Upper lobe of right lung (tissue), 1 donor: ENCODE results near the gene MTMR3. TPM values are rescaled to one million over a fixed set of nuclear protein-coding genes. Genes with fewer than 3 reads are reported as not detected.

Experiments used
- ATAC-seq: fragments of 200-7000 bp; cut with Tn5 transposase; one replicate; pipeline ENCODE4 v1.9.1; 2020; ENCODE audit warnings: mild to moderate bottlenecking, moderate library complexity
- DNase-seq: peaks from one replicate; pipeline ENCODE4 v3.0.0-alpha.2; 2020
- H3K27ac ChIP-seq: fragments of 200-600 bp; one replicate; pipeline ENCODE4 v1.8.0; 2022
- H3K27me3 ChIP-seq: fragments of 200-600 bp; one replicate; pipeline ENCODE4 v1.8.0; 2022; ENCODE audit warnings: mild to moderate bottlenecking
- H3K36me3 ChIP-seq: fragments of 200-600 bp; one replicate; pipeline ENCODE4 v1.8.0; 2022
- H3K4me1 ChIP-seq: fragments of 200-600 bp; one replicate; pipeline ENCODE4 v1.8.0; 2022
- H3K4me3 ChIP-seq: fragments of 200-600 bp; one replicate; pipeline ENCODE4 v1.8.0; 2022; ENCODE audit warnings: mild to moderate bottlenecking
- H3K9me3 ChIP-seq: fragments of 200-600 bp; one replicate; pipeline ENCODE4 v1.8.0; 2022
- intact Hi-C: fragments of 100-400 bp; cut with DNase I; formaldehyde crosslinking; loops from one replicate; pipeline ENCODE4 v1.11.0; 2022
- total RNA-seq: library from RNA; stranded (reverse); fragmentation: NEBNext Ultra II Directional; extraction: Animal tissue kit (Norgen Biotek cat#: 25700); gene quantifications from one replicate; pipeline ENCODE4 v1.2.1, GENCODE V29; 2021
- TF ChIP-seq, protein P1 (sequence below): fragments of 200-600 bp; IDR thresholded peaks from one replicate; pipeline ENCODE4 v1.8.0; 2022; ENCODE audit warnings: antibody characterized with exemption
- donor health status: DM: no; HTN: yes; CAD: no; lungs with severe emphysema.

MTMR3 gene
- total RNA-seq, 1 donor from 2014 or later: 50.6 TPM

GRCh38 chr22:29945435-29945834, 62.5 kb downstream of the MTMR3 start:
- DNase-seq: no peak

DNA sequence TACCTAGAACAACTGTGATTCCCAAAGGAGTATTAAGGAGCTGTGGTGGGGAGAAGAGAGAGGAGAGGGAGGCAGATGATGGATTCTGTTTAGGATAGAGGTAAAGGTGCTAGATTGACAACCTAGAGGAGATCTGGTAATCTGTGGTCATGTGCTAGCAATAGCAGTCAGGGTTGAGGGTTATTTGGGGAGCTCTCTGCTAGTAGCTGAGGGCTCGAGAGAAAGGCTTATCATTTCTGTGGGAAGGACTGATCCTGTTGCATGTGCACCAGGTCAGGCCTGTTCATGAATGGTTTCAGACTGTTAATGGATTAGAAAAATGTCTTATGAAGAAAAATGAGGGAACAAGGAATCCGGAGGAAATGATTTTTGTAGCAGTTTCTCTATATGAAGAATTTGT, 63.2 kb downstream of the MTMR3 start:
- peaks cover 20% of the 10 kb centered on the region for H3K4me1 ChIP-seq
- no peak overlapping the region for H3K4me3 ChIP-seq
- no peak for ATAC-seq
- intact Hi-C loops: no loop called here
- H3K27ac ChIP-seq: no peak overlapping the region
- no peaks in the 10 kb centered on the region for H3K27me3 ChIP-seq
- no peaks in the 10 kb centered on the region for H3K9me3 ChIP-seq
- DNase-seq: no peak
- TF ChIP-seq, protein P1, sequence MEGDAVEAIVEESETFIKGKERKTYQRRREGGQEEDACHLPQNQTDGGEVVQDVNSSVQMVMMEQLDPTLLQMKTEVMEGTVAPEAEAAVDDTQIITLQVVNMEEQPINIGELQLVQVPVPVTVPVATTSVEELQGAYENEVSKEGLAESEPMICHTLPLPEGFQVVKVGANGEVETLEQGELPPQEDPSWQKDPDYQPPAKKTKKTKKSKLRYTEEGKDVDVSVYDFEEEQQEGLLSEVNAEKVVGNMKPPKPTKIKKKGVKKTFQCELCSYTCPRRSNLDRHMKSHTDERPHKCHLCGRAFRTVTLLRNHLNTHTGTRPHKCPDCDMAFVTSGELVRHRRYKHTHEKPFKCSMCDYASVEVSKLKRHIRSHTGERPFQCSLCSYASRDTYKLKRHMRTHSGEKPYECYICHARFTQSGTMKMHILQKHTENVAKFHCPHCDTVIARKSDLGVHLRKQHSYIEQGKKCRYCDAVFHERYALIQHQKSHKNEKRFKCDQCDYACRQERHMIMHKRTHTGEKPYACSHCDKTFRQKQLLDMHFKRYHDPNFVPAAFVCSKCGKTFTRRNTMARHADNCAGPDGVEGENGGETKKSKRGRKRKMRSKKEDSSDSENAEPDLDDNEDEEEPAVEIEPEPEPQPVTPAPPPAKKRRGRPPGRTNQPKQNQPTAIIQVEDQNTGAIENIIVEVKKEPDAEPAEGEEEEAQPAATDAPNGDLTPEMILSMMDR: no peak
- no peaks in the 10 kb centered on the region for H3K36me3 ChIP-seq

More at GRCh38 chr22:29945435-29945834, 62.5 kb downstream of the MTMR3 start:
- H3K36me3 ChIP-seq: no peaks in the 10 kb centered on the region
- no peak overlapping the region for H3K27ac ChIP-seq
- ATAC-seq: no peak
- intact Hi-C loops: no loop called here
- TF ChIP-seq, protein P1: no peak
- peaks cover 20% of the 10 kb centered on the region for H3K4me1 ChIP-seq
- no peak overlapping the region for H3K4me3 ChIP-seq
- no peaks in the 10 kb centered on the region for H3K9me3 ChIP-seq
- H3K27me3 ChIP-seq: no peaks in the 10 kb centered on the region

- intact Hi-C loops: no loop called here
Measured at GRCh38 chr22:29947410-29948384, 64.7 kb downstream of the MTMR3 start.

DNA sequence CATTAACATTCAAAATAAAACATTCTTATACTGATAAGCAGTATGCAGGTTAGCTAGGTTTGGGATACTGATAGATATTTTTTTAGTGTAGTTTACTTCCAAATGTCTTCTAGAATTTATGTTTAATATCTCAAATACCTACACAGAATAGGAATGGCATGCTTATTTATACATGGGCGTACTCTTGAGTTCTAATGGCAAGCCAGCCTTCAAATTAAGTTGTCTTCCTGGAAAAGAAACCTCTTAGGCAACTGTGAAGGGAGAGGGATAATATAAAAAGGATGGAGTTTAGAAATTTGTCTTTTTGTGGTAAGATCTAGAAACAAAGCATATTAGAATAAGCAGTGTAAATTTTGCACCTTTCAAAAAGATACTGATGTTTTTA, 65.4 kb downstream of the MTMR3 start:
- intact Hi-C loops: no loop called here
- H3K4me1 ChIP-seq: peaks cover 20% of the 10 kb centered on the region

More at GRCh38 chr22:29947410-29948384, 64.7 kb downstream of the MTMR3 start:
- Histone ChIP-seq H3K36me3 (no peaks in the 10 kb centered on the region), H3K4me3 (no peak overlapping the region), H3K9me3 (no peaks in the 10 kb centered on the region), H3K4me1 (peaks cover 20% of the 10 kb centered on the region), H3K27me3 (no peaks in the 10 kb centered on the region), H3K27ac (no peak overlapping the region)
- no peak for ATAC-seq
- DNase-seq: no peak
- TF ChIP-seq, protein P1: no peak

GRCh38 chr22:29949872-29950271, 66.9 kb downstream of the MTMR3 start:
- H3K4me1 ChIP-seq: peaks cover 19% of the 10 kb centered on the region

More for the DNA sequence above, 65.4 kb downstream of the MTMR3 start:
- H3K27ac ChIP-seq: no peak overlapping the region
- H3K9me3 ChIP-seq: no peaks in the 10 kb centered on the region
- no peaks in the 10 kb centered on the region for H3K27me3 ChIP-seq
- no peak for DNase-seq
- ATAC-seq: no peak
- H3K36me3 ChIP-seq: no peaks in the 10 kb centered on the region
- TF ChIP-seq, protein P1: no peak
- H3K4me3 ChIP-seq: no peak overlapping the region

More at GRCh38 chr22:29949872-29950271, 66.9 kb downstream of the MTMR3 start:
- no peaks in the 10 kb centered on the region for H3K9me3 ChIP-seq
- DNase-seq (no peak), ATAC-seq (no peak)
- TF ChIP-seq, protein P1: no peak
- intact Hi-C loops: no loop called here
- no peaks in the 10 kb centered on the region for H3K27me3 ChIP-seq
- H3K36me3 ChIP-seq: no peaks in the 10 kb centered on the region
- H3K27ac ChIP-seq: no peak overlapping the region
- no peak overlapping the region for H3K4me3 ChIP-seq
